ENCODE measurements around the gene PIGS. TPM values are rescaled to one million over a fixed set of nuclear protein-coding genes. Genes with fewer than 3 reads are reported as not detected.

The PIGS gene
- total and polyA plus RNA-seq, 2 of the 13 experiments (the other 11 are each of a cell fraction or from before 2014, with no cell fraction given): 31.7 to 42.6 TPM

GRCh38 chr17:28571361-28572122 is at the start of gene PIGS (continued):
- peak; percentile 79; the same call in 1 of the 2 replicates for TF ChIP-seq ZFP91 (CRISPR knock-in tag; IDR thresholded peaks at IDR 0.05; ENCODE audit: borderline replicate concordance)
- no peak for TF ChIP-seq ZNF441 (CRISPR knock-in tag; IDR thresholded peaks at IDR 0.05; ENCODE audit: borderline replicate concordance)
- TF ChIP-seq UBTF (CRISPR knock-in tag; IDR thresholded peaks at IDR 0.05): peak; percentile 82
- 0 out of 2 replicates have a peak, but pooled peaks have one; percentile 15 for TF ChIP-seq CBFB (CRISPR knock-in tag; IDR thresholded peaks at IDR 0.05)
- no peak for TF ChIP-seq ZNF318 (CRISPR knock-in tag; IDR thresholded peaks at IDR 0.05)
- TF ChIP-seq ZNF251 (CRISPR knock-in tag; IDR thresholded peaks at IDR 0.05): no peak
- TF ChIP-seq ZNF501 (CRISPR knock-in tag; IDR thresholded peaks at IDR 0.05): peak; percentile 87; the same call in 1 of the 2 replicates
- no peak for TF ChIP-seq SP1 (IDR thresholded peaks at IDR 0.05)
- 0 out of 2 replicates have a peak, but pooled peaks have one; percentile 41 for TF ChIP-seq SP1 (CRISPR knock-in tag; IDR thresholded peaks at IDR 0.05)
- no peak for TF ChIP-seq NR2F1 (CRISPR knock-in tag; IDR thresholded peaks at IDR 0.05)
- TF ChIP-seq ELF3 (CRISPR knock-in tag; IDR thresholded peaks at IDR 0.05): peak; percentile 60
